Peyer's patch (tissue), 4 donors: Measurements from ENCODE around the gene PCDHA7. TPM values are rescaled to one million over a fixed set of nuclear protein-coding genes. Genes with fewer than 3 reads are reported as not detected.
"Not testable (repeated sequence)": the region's sequence is repeated elsewhere in the genome, so short reads cannot be mapped to it uniquely, and the experiment has no call there.

Experiments used
- DNase-seq, 3 donors: peaks; one replicate each; pipeline ENCODE4 v3.0.0-alpha.2; 2017 to 2019
- H3K27ac ChIP-seq, 4 donors: fragments of 200-600 bp; sonication (generic); one replicate each; pipeline ENCODE4 v1.5.1; 2016 to 2019
- H3K27me3 ChIP-seq, 2 donors: fragments of 200-600 bp; sonication (generic); one replicate each; pipeline ENCODE4 v1.5.1; 2019
- H3K36me3 ChIP-seq, 3 donors: fragments of 200-600 bp; sonication (generic); one replicate each; pipeline ENCODE4 v1.5.1; 2016 to 2019
- H3K4me1 ChIP-seq, 4 donors: fragments of 200-600 bp; sonication (generic); one replicate each; pipeline ENCODE4 v1.5.1; 2016 to 2019
- H3K4me3 ChIP-seq, 4 donors: fragments of 200-600 bp; sonication (generic); 1 replicate in 3 of 4; 2 replicates in 1 of 4; pipeline ENCODE4 v1.5.1; 2016 to 2019; ENCODE audit warnings: mild to moderate bottlenecking in 1 of 4
- H3K9me3 ChIP-seq, 4 donors: fragments of 200-600 bp; sonication (generic); one replicate each; pipeline ENCODE4 v1.5.1; 2016 to 2019; ENCODE audit warnings: mild to moderate bottlenecking in 1 of 4
- POLR2A ChIP-seq, 2 donors: fragments of 450-650 bp; IDR thresholded peaks; one replicate each; pipeline ENCODE4 v1.5.1; 2017; ENCODE audit warnings: antibody characterized with exemption in 2 of 2, mild to moderate bottlenecking in 2 of 2, moderate library complexity in 2 of 2
- total RNA-seq, 4 donors: library from RNA; depleted of rRNA; stranded (reverse); fragments of >200 nt; gene quantifications; one replicate each; pipeline ENCODE4 v1.1.0, GENCODE V29; 2016
- TF ChIP-seq, protein P1 (sequence below), 6 experiments: fragments of 450-650 bp in 4 of 6; fragments of 200-600 bp in 2 of 6; sonication (generic) in 1 of 6; IDR thresholded peaks; one replicate each; pipeline ENCODE4 v1.5.1; 2017 to 2019; ENCODE audit warnings: antibody characterized with exemption in 6 of 6, mild to moderate bottlenecking in 3 of 6, moderate library complexity in 1 of 6

The PCDHA7 gene, protein sequence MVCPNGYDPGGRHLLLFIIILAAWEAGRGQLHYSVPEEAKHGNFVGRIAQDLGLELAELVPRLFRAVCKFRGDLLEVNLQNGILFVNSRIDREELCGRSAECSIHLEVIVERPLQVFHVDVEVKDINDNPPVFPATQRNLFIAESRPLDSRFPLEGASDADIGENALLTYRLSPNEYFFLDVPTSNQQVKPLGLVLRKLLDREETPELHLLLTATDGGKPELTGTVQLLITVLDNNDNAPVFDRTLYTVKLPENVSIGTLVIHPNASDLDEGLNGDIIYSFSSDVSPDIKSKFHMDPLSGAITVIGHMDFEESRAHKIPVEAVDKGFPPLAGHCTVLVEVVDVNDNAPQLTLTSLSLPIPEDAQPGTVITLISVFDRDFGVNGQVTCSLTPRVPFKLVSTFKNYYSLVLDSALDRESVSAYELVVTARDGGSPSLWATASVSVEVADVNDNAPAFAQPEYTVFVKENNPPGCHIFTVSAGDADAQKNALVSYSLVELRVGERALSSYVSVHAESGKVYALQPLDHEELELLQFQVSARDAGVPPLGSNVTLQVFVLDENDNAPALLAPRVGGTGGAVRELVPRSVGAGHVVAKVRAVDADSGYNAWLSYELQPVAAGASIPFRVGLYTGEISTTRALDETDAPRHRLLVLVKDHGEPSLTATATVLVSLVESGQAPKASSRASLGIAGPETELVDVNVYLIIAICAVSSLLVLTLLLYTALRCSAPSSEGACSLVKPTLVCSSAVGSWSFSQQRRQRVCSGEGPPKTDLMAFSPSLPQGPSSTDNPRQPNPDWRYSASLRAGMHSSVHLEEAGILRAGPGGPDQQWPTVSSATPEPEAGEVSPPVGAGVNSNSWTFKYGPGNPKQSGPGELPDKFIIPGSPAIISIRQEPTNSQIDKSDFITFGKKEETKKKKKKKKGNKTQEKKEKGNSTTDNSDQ
- 1 to 10 TPM in 2 of 4 donors, under 1 TPM in 1, not detected in 1; 0.27 to 1.7 (median 1.2) TPM for total RNA-seq

DNA sequence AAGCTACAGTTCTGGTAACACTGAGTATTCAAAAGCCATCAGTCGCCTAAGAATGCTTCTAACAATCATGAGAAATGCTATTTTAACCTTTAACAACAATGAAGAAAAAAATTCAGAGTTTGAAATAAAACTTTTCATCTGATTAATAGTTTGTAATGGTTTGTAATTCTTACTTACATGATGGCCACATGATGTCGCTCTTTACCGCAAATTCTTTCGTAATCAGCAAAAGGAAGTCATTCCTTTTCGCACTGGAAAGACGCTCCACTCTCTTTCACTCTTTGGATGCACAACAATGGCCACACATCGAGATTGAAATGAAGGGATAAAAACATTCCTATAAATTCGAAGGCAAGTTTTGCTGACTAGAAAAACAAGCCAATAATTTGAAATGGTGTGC lies at the start of gene PCDHA7:
Gene PCDHA7 (plus strand): TSS at position 277 of the 400 bp plus-strand sequence. CDS start 115 bp downstream, at position 392.
- TF ChIP-seq, protein P1, sequence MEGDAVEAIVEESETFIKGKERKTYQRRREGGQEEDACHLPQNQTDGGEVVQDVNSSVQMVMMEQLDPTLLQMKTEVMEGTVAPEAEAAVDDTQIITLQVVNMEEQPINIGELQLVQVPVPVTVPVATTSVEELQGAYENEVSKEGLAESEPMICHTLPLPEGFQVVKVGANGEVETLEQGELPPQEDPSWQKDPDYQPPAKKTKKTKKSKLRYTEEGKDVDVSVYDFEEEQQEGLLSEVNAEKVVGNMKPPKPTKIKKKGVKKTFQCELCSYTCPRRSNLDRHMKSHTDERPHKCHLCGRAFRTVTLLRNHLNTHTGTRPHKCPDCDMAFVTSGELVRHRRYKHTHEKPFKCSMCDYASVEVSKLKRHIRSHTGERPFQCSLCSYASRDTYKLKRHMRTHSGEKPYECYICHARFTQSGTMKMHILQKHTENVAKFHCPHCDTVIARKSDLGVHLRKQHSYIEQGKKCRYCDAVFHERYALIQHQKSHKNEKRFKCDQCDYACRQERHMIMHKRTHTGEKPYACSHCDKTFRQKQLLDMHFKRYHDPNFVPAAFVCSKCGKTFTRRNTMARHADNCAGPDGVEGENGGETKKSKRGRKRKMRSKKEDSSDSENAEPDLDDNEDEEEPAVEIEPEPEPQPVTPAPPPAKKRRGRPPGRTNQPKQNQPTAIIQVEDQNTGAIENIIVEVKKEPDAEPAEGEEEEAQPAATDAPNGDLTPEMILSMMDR (IDR thresholded peaks at IDR 0.05): no peak
- TF ChIP-seq POLR2A (IDR thresholded peaks at IDR 0.05): no peak
- H3K27me3 ChIP-seq: no peaks in the 10 kb centered on the region
- peak within 1 kb of the TSS in 2 of 4 donors; percentile 6 to 23 for H3K4me3 ChIP-seq
- no peaks in the 10 kb centered on the region for H3K4me1 ChIP-seq
- H3K27ac ChIP-seq: no peak within 1 kb of the TSS
- peaks cover 0 to 34% (median 12%) of the 10 kb centered on the region in 4 donors for H3K9me3 ChIP-seq
- no peak for DNase-seq
- no peaks in the 10 kb centered on the region for H3K36me3 ChIP-seq

DNA sequence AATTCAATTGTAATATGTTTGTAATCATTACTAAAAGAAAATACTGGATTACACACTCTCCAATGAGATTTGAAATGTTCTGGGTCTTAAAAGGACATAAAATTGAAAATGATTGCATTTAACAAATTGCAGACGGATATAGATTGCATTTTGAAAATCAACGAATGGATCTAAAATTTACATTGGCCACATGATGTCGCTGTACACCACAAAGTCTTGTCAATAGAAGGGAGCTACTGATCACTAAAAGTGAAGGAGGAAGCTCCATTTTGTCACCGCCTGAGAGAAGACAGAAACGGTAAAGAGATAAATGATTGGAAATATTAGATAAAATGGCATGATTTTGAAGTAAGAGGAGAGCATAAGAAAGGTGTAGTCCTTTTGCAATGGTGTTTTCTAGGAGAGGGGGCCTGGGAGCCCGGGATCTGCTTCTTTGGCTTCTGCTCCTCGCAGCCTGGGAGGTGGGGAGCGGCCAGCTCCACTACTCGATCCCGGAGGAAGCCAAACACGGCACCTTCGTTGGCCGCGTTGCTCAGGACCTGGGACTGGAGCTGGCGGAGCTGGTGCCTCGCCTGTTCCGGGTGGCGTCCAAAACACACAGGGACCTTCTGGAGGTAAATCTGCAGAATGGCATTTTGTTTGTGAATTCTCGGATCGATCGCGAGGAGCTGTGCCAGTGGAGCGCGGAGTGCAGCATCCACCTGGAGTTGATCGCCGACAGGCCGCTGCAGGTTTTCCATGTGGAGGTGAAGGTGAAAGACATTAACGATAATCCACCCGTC lies 48.0 kb upstream of the PCDHA7 start, which contains the start of gene PCDHA1:
Gene PCDHA1 (plus strand): TSS at position 236 of the 782 bp plus-strand sequence.
- DNase-seq: no peak
- H3K9me3 ChIP-seq: peaks cover 0 to 39% (median 16%) of the 10 kb centered on the region in 4 donors
- no peak within 1 kb of the TSS for H3K27ac ChIP-seq
- TF ChIP-seq POLR2A (IDR thresholded peaks at IDR 0.05): no peak
- TF ChIP-seq, protein P1 (IDR thresholded peaks at IDR 0.05): no peak
- no peaks in the 10 kb centered on the region for H3K4me1 ChIP-seq
- no peaks in the 10 kb centered on the region for H3K27me3 ChIP-seq
- H3K4me3 ChIP-seq: no peak within 1 kb of the TSS
- H3K36me3 ChIP-seq: no peaks in the 10 kb centered on the region

DNA sequence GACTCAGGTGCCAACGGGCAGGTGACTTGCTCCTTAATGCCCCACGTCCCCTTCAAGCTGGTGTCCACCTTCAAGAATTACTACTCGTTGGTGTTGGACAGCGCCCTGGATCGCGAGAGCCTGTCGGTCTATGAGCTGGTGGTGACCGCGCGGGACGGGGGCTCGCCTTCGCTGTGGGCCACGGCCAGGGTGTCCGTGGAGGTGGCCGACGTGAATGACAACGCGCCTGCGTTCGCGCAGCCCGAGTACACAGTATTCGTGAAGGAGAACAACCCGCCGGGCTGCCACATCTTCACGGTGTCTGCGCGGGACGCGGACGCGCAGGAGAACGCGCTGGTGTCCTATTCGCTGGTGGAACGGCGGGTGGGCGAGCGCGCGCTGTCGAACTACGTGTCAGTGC lies 46.6 kb upstream of the PCDHA7 start:
- not testable (repeated sequence) for H3K36me3 ChIP-seq, H3K4me1 ChIP-seq, H3K27ac ChIP-seq, H3K27me3 ChIP-seq, H3K4me3 ChIP-seq, DNase-seq
- peaks cover 0 to 32% (median 16%) of the 10 kb centered on the region in 4 donors for H3K9me3 ChIP-seq

DNA sequence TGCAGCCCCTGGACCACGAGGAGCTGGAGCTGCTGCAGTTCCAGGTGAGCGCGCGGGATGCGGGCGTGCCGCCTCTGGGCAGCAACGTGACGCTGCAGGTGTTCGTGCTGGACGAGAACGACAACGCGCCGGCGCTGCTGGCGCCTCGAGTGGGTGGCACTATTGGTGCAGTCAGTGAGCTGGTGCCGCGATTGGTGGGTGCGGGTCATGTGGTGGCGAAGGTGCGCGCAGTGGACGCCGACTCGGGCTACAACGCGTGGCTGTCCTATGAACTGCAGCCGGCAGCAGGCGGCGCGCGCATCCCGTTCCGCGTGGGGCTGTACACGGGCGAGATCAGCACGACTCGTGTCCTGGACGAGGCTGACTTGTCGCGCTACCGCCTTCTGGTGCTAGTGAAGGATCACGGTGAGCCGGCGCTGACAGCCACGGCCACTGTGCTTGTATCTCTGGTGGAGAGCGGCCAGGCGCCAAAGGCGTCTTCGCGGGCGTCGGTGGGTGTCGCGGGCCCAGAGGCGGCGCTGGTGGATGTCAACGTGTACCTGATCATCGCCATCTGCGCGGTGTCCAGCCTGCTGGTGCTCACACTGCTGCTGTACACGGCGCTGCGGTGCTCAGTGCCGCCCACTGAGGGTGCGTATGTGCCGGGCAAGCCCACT lies 46.1 kb upstream of the PCDHA7 start:
- not testable (repeated sequence) for H3K27me3 ChIP-seq, DNase-seq, H3K27ac ChIP-seq, H3K4me3 ChIP-seq, H3K4me1 ChIP-seq, H3K36me3 ChIP-seq
- peaks cover 0 to 31% (median 15%) of the 10 kb centered on the region in 4 donors for H3K9me3 ChIP-seq

DNA sequence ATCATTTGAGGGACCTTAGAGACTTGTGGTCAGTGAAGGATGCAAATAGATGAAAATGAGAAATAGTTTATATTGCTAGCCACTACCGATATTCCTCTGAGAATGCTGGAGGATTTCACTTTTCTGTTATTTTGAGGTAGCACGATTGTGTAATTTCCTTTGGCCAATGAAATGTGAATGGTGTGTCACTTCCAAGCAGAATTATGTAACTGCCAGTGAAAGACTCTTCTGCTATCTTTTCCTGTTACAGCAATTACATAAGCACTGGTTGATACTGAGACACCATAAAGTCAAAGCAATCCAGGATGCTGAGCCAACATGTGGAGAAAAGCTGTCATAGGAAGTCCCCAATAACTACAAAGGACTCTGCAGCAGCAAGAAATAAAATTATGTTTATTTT lies 43.0 kb upstream of the PCDHA7 start:
- TF ChIP-seq, protein P1 (IDR thresholded peaks at IDR 0.05): no peak
- TF ChIP-seq POLR2A (IDR thresholded peaks at IDR 0.05): no peak
- Histone ChIP-seq H3K4me3 (no peak overlapping the region), H3K9me3 (peaks cover 0 to 43% (median 11%) of the 10 kb centered on the region in 4 donors), H3K4me1 (no peaks in the 10 kb centered on the region), H3K27me3 (no peaks in the 10 kb centered on the region), H3K36me3 (no peaks in the 10 kb centered on the region), H3K27ac (no peak overlapping the region)
- DNase-seq: no peak
